Cardiac fibroblast (primary cell): Measurements from ENCODE around the gene TMEM235.
"Not testable (repeated sequence)": the region's sequence is repeated elsewhere in the genome, so short reads cannot be mapped to it uniquely, and the experiment has no call there.

Source experiments
- DNase-seq, 2 donors: peaks; one replicate each; pipeline versions ENCODE4 v3.0.0 to v3.0.0-alpha.2; 2010; ENCODE audit warnings: low read depth in 2 of 2
- H3K4me3 ChIP-seq, 2 donors: replicated peaks in 1 of 2; 1 replicate in 1 of 2; 2 replicates in 1 of 2; pipeline ENCODE4 v1.5.1; 2011; ENCODE audit warnings: low read depth in 2 of 2, low read length in 2 of 2, mild to moderate bottlenecking in 2 of 2, moderate library complexity in 1 of 2
- TF ChIP-seq, protein P1 (sequence below): IDR thresholded peaks from one replicate; pipeline ENCODE4 v1.5.1; 2011; ENCODE audit warnings: low read depth, mild to moderate bottlenecking, low read length, inconsistent platforms

The TMEM235 gene

DNA sequence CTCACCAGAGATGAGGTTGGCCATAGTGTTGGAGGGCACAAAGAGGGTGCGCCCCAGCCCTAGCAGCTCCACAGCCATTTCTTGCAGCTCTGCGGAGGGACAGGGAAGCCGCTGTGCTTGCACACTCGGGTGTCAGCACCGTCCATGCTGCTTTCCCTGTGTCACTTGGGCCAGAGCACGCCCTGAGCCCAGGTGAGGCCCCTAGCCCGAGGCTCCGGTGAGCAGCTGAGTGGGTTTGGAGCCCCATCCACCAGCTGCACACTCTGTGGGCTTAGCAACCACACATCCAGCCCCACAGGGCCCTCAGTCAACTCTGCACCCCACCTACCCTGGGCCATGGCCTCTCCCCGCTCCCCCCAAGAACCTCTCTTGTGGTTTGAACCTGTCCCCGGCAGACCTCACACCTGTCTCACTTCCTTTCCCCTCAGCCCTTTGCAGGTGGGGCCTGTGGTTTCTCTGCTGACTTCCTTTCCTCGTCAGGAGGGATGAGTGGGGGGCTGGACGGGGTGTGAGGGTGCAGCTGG is 20.7 kb downstream of the TMEM235 start:
- H3K4me3 ChIP-seq, result no peak overlapping the region
- DNase-seq, result no peak
- TF ChIP-seq, protein P1, sequence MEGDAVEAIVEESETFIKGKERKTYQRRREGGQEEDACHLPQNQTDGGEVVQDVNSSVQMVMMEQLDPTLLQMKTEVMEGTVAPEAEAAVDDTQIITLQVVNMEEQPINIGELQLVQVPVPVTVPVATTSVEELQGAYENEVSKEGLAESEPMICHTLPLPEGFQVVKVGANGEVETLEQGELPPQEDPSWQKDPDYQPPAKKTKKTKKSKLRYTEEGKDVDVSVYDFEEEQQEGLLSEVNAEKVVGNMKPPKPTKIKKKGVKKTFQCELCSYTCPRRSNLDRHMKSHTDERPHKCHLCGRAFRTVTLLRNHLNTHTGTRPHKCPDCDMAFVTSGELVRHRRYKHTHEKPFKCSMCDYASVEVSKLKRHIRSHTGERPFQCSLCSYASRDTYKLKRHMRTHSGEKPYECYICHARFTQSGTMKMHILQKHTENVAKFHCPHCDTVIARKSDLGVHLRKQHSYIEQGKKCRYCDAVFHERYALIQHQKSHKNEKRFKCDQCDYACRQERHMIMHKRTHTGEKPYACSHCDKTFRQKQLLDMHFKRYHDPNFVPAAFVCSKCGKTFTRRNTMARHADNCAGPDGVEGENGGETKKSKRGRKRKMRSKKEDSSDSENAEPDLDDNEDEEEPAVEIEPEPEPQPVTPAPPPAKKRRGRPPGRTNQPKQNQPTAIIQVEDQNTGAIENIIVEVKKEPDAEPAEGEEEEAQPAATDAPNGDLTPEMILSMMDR, result no peak

DNA sequence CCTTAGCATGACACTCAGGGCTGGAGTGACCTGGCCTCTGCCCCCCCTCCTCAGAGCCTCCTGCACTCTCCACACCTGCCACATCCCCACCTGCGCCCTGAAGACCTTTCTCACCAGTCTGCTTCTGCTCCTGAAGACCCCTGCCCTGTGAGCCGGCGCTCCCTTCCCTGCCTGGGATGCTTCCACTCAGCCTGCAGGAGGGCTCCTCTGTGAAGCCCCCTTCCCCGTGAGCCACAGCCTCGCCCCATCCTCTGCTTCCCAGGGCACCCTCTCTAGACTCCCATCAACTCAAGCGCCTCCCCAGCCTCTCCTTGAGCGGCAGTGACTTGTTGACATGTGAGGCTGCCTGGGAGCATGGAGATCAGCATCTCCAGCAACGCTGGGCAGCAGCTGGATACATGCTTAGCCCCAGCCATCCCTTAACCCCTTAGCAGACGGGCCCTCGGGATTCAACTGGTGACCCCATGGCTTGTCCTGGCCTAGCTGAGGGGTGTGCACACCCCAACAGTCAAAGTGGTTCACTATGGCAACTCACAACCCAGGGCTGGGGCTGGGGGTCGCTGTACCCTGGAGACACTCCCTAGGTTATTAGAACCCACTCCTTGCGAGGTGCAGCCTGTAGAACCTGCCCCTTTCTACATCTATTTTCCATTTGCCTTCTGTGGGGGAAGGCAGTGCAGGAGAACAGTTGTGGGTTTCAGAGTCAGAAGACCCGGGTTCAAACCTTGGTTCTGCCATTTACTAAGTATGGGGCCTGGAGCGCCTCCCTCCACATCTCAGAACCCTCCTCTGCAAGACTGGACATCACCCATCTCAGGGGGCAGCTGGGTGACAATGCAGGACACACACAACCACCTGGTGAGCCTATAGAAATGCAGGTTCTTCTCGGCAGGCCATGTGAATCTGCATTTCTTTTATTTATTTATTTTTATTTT is 21.5 kb downstream of the TMEM235 start:
- no peak for DNase-seq
- no peak overlapping the region for H3K4me3 ChIP-seq
- TF ChIP-seq, protein P1, result no peak

DNA sequence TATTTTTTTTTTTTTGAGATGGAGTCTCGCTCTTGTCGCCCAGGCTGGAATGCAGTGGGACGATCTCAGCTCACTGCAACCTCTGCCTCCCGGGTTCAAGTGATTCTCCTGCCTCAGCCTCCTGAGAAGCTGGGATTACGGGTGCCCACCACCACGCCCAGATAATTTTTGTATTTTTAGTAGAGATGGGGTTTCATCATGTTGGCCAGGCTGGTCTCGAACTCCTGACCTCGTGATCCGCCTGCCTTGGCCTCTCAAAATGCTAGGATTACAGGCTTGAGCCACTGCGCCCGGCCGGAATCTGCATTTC is 22.2 kb downstream of the TMEM235 start:
- not testable (repeated sequence) for DNase-seq

DNA sequence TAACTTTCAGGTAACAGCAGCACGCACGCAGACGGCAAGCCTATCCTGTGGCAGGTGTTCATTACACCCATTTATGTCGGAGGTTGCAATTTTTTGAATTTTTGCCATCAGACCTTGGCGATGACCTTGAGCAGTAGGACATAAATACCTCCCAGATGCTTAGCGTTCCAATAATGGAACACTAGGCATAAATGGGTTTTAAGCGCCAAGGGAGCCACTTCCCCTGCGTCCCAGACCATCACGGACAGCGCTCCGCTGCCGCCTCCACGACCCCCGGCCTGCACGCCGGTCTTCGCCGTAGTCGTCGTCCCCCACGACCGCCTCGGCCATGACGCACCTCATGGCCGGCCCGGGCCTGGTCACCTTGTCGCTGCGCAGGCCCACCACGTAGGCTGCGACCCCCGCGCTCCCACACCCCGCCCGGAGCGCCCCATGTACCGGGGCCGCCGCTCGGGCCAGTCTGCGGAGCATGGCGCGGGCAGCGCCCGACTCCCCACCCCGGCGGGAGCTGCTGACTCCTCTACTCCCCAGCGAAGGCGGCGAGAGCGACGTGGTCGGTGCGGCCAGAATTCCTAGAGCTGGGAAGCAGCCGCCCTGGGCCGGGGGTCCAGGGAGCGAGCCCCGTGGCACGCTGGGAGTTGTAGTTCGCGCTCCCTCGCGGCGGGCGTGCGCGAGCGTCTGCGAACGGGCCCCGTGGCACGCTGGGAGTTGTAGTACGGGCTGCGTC is 22.7 kb downstream of the TMEM235 start:
- H3K4me3 ChIP-seq, result peak overlapping the region; percentile 64 to 86
- DNase-seq, result peak; percentile 77 to 88

More for the DNA sequence above, 22.2 kb downstream of the TMEM235 start:
- H3K4me3 ChIP-seq, result peak overlapping the region; percentile 64 to 86

DNA sequence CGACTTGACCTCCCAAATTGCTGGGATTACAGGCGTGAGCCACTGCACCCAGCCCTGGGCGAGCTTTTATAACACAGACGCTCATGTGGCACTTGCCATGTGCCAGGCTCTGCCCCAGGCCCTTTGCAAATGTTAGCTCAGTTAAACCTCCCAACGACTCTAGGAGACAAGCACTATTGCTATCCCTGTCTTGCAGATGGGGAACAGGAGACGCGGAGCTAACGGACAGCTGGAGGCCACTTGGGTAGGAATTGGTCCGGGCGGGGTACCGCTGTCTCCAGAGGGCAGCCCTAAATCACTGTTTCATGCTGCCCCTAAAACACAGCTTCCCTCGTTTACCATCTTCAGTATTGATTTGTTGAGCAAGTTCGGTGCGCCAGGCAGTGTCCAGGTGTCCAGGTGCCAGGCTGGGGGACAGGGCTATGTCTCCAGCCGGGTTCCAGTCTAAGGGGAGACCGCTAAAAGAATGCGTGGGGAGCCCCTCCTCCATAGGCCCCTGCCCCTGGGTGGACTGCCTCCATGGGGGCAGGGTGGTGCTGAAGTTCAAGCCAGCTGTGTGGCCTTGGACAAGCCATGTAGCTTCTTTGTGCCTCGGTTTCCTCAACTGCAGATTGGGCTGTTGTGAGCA is 23.7 kb downstream of the TMEM235 start:
- TF ChIP-seq, protein P1, result no peak
- H3K4me3 ChIP-seq, result no peak overlapping the region
- DNase-seq, result no peak

More for the DNA sequence above, 22.7 kb downstream of the TMEM235 start:
- TF ChIP-seq, protein P1, result no peak

DNA sequence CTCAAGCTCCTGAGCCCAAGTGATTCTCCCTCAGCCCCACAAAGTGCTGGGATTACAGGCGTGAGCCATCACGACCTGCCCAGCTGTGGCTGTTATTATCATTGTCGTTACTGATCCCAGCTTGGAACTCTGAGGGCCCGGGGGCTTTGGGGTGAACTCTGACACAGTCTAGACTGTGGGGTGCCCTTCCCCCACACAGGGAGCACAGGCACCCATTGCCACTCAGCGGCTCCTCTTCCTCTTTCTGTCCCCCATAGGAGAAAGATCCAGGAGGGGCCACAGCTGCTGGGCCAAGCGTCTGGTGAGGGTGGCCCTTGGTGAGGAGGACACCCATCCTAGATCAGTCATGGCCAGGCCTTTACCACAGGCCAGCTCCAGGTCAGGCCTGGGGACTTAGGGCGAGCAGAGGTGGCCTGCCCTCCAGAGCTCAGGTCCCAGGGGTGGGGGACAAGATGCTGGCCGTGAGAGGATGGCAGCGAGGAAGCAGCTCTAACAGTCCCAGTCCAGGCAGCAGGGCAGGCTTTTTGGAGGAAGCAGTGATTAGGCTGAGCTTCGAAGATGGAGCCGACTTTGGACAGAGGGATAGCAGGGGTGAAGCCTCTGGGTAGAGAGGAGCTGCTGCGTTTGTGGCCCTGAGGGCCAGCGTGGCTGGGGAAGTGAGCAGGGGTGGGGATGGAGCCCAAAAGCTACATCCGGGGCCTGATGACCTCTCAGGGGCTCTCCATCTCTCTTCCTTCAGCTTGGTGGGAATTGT is 24.7 kb downstream of the TMEM235 start:
- DNase-seq, result no peak
- H3K4me3 ChIP-seq, result no peak overlapping the region
- TF ChIP-seq, protein P1, result no peak
